GM12878 (cell line): ENCODE results near the gene CRISP2. TPM values are rescaled to one million over a fixed set of nuclear protein-coding genes. Genes with fewer than 3 reads are reported as not detected.

Experiments used
- ATAC-seq: fragments of 200-7000 bp; cut with Tn5 transposase; 3 replicates; pipeline ENCODE4 v1.9.1; 2020; ENCODE audit warnings: mild to moderate bottlenecking, moderate library complexity
- BruUV-seq: library from RNA; stranded (reverse); fragments of 400-500 nt; replicated peaks from 2 replicates; lab custom pipeline; 2021; lab: Mats Ljungman, UMichigan
- CTCF ChIA-PET: fragments of 300-600 bp; sonication (Branson Sonifier 250); formaldehyde crosslinking; extraction: SDS; loops from one replicate; lab custom pipeline; 2021; ENCODE audit warnings: inconsistent platforms; lab: Yijun Ruan, JAX
- POLR2A ChIA-PET: fragments of 350-600 bp; formaldehyde crosslinking; extraction: SDS; loops from one replicate; lab custom pipeline; 2021; ENCODE audit warnings: inconsistent platforms; lab: Charles Lee
- RAD21 ChIA-PET: fragments of 300-600 bp; sonication (Branson Sonifier 250); formaldehyde crosslinking; loops from one replicate; lab custom pipeline; 2023; ENCODE audit warnings: antibody characterized with exemption; ENCODE audit not compliant: unreplicated experiment; lab: Charles Lee
- SMC1A ChIA-PET: fragments of 300-600 bp; sonication (Branson Sonifier 250); formaldehyde crosslinking; loops from one replicate; lab custom pipeline; 2023; ENCODE audit not compliant: unreplicated experiment, uncharacterized antibody; lab: Charles Lee
- DNase-seq: peaks from one replicate; pipeline ENCODE4 v3.0.0-alpha.2; 2011; ENCODE audit warnings: low read depth, low spot score
- FAIRE-seq: peaks from 3 replicates; lab custom pipeline; 2011; peaks lifted over from hg19 to GRCh38; lab: Jason Lieb, UNC
- H2AFZ ChIP-seq: 2 replicates; pipeline ENCODE4 v1.6.0; 2011; ENCODE audit warnings: low read depth, low read length, control low read depth; ENCODE audit not compliant: control insufficient read depth
- H3K27ac ChIP-seq: 2 replicates; pipeline ENCODE4 v1.5.1; 2011; ENCODE audit warnings: control low read depth; ENCODE audit not compliant: control insufficient read depth, insufficient read depth
- H3K27me3 ChIP-seq, 2 experiments: replicated peaks in 1 of 2; 2 replicates each; pipeline versions ENCODE4 v1.6.0 to v1.6.1; 2011; ENCODE audit warnings: low read length in 1 of 2; ENCODE audit not compliant: control insufficient read depth in 2 of 2, insufficient read depth in 2 of 2
- H3K36me3 ChIP-seq, 2 experiments: 2 replicates each; pipeline ENCODE4 v1.5.1; 2011; ENCODE audit warnings: low read length in 1 of 2; ENCODE audit not compliant: control insufficient read depth in 2 of 2, insufficient read depth in 2 of 2
- H3K4me1 ChIP-seq: 2 replicates; pipeline ENCODE4 v1.6.1; 2011; ENCODE audit warnings: mild to moderate bottlenecking, low read length, moderate library complexity, mixed read lengths; ENCODE audit not compliant: control insufficient read depth, insufficient read depth
- H3K4me2 ChIP-seq: 2 replicates; pipeline ENCODE4 v1.6.0; 2011; ENCODE audit warnings: control low read depth; ENCODE audit not compliant: control insufficient read depth, insufficient read depth
- H3K4me3 ChIP-seq: fragments of 200-600 bp; sonication (generic); 2 replicates; pipeline ENCODE4 v1.5.1; 2016
- H3K79me2 ChIP-seq: 2 replicates; pipeline ENCODE4 v1.6.0; 2011; ENCODE audit warnings: low read length; ENCODE audit not compliant: control insufficient read depth, insufficient read depth
- H3K9ac ChIP-seq: 2 replicates; pipeline ENCODE4 v1.8.0; 2011; ENCODE audit warnings: low read length, control low read depth, mixed read lengths; ENCODE audit not compliant: control insufficient read depth, insufficient read depth
- H3K9me3 ChIP-seq: replicated peaks from 3 replicates; pipeline ENCODE4 v1.5.1; 2011; ENCODE audit warnings: mild to moderate bottlenecking, low read length; ENCODE audit not compliant: control insufficient read depth, insufficient read depth
- H4K20me1 ChIP-seq: 2 replicates; pipeline ENCODE4 v1.6.0; 2011; ENCODE audit not compliant: control insufficient read depth, insufficient read depth
- CBFB ChIP-seq: IDR thresholded peaks from 2 replicates; pipeline ENCODE4 v1.6.1; 2016; ENCODE audit warnings: antibody characterized with exemption, low read depth
- KLF5 ChIP-seq: fragments of 450-650 bp; IDR thresholded peaks from 2 replicates; pipeline ENCODE4 v1.6.1; 2014; ENCODE audit warnings: mild to moderate bottlenecking; ENCODE audit not compliant: partially characterized antibody
- MEF2A ChIP-seq: IDR thresholded peaks from 2 replicates; pipeline ENCODE4 v1.6.1; 2011; ENCODE audit warnings: low read depth, mild to moderate bottlenecking, low read length, moderate library complexity; ENCODE audit not compliant: insufficient read depth
- MEF2B ChIP-seq: fragments of 450-650 bp; IDR thresholded peaks from 2 replicates; pipeline ENCODE4 v1.6.1; 2018; ENCODE audit warnings: mild to moderate bottlenecking, moderate library complexity; ENCODE audit not compliant: partially characterized antibody, poor library complexity, severe bottlenecking
- NFYB ChIP-seq: IDR thresholded peaks from 2 replicates; pipeline ENCODE4 v1.6.1; 2011; ENCODE audit warnings: low read depth, mild to moderate bottlenecking, low read length, improper control_type of control experiment, moderate library complexity; ENCODE audit not compliant: insufficient read depth
- RELB ChIP-seq: fragments of 450-650 bp; IDR thresholded peaks from 2 replicates; pipeline ENCODE4 v1.6.1; 2017; ENCODE audit warnings: low read depth, mild to moderate bottlenecking, moderate library complexity
- SKIL ChIP-seq: fragments of 450-650 bp; IDR thresholded peaks from 2 replicates; pipeline ENCODE4 v1.6.1; 2017; ENCODE audit warnings: mild to moderate bottlenecking, low read depth, inconsistent platforms; ENCODE audit not compliant: poor library complexity, severe bottlenecking
- TBL1XR1 ChIP-seq: IDR thresholded peaks from 2 replicates; pipeline ENCODE4 v1.6.1; 2012; ENCODE audit warnings: low read depth, low read length, improper control_type of control experiment
- ZNF207 ChIP-seq: fragments of 450-650 bp; IDR thresholded peaks from 2 replicates; pipeline ENCODE4 v1.6.1; 2014; ENCODE audit warnings: antibody characterized with exemption, mild to moderate bottlenecking, borderline replicate concordance
- ZNF622 ChIP-seq: fragments of 450-650 bp; IDR thresholded peaks from 2 replicates; pipeline ENCODE4 v1.6.1; 2017; ENCODE audit warnings: mild to moderate bottlenecking, inconsistent platforms
- WGBS: methylation state at CpG from one replicate; pipeline ENCODE4 v1.1.6; 2016; ENCODE audit warnings: low lambda C conversion rate; ENCODE audit not compliant: insufficient replicate concordance, insufficient coverage; ENCODE audit errors: missing lambda C conversion rate; 5-methylcytosine and 5-hydroxymethylcytosine counted together
- in situ Hi-C: fragments of 300-500 bp; cut with MboI; formaldehyde crosslinking; loops from 9 replicates; pipeline ENCODE4 v1.14.3; 2018; ENCODE audit warnings: mixed read lengths
- intact Hi-C: fragments of 100-400 bp; cut with micrococcal nuclease; formaldehyde crosslinking; loops from one replicate; pipeline ENCODE4 v1.14.2; 2022; ENCODE audit not compliant: unreplicated experiment
- polyA plus RNA-seq, 11 experiments: library from polyadenylated mRNA; depleted of rRNA in 4 of 11; unstranded in 6 of 11; stranded (reverse) in 5 of 11; fragments of >200 nt; fragmentation: Nextera tagmentation in 4 of 11; fragmentation: Illumina TruSeq in 1 of 11; extraction: Ambion mirVana in 4 of 11; extraction: Trizol in 1 of 11; gene quantifications; 1 replicate in 1 of 11; 2 replicates in 10 of 11; pipeline versions ENCODE4 v1.2.1 to v1.2.3, GENCODE V29; 2011 to 2016; ENCODE audit warnings: inconsistent platforms in 2 of 11, missing spikeins in 2 of 11, low read depth in 1 of 11
- total RNA-seq, 4 experiments: library from RNA; depleted of rRNA in 3 of 4; stranded (reverse); fragments of >200 nt in 3 of 4; fragmentation: Illumina TruSeq in 1 of 4; extraction: Trizol in 1 of 4; gene quantifications; 2 replicates each; pipeline versions ENCODE4 v1.2.1 to v1.2.3, GENCODE V29; 2013 to 2021

CRISP2 gene
- total and polyA plus RNA-seq, 10 of the 15 experiments (the other 5 are each of a cell fraction or from before 2014, with no cell fraction given): not detected

- Histone ChIP-seq H3K27ac (no peak overlapping the region), H3K4me1 (no peaks in the 10 kb centered on the region), H4K20me1 (no peaks in the 10 kb centered on the region), H3K9ac (no peak overlapping the region), H3K4me3 (no peak overlapping the region), H3K4me2 (no peak overlapping the region), H3K79me2 (no peaks in the 10 kb centered on the region), H3K9me3 (no peaks in the 10 kb centered on the region), H2AFZ (no peak overlapping the region), H3K36me3 (no peaks in the 10 kb centered on the region), H3K27me3 (no peaks in the 10 kb centered on the region)
- ATAC-seq (no peak), FAIRE-seq (no peak), DNase-seq (no peak)
- ChIA-PET POLR2A (no interaction called here), RAD21 (no interaction called here), CTCF (no interaction called here), SMC1A (no interaction called here)
- TF ChIP-seq SKIL (no peak), KLF5 (no peak), CBFB (no peak), ZNF622 (no peak), ZNF207 (no peak), TBL1XR1 (no peak), MEF2B (no peak), MEF2A (no peak), RELB (no peak), NFYB (no peak)
- no TSS peak for BruUV-seq
- 0% methylated on average over 1 of the region's 1 CpG for WGBS
- intact Hi-C loops: no loop called here
- in situ Hi-C loops: no loop called here
These were observed 50.5 kb downstream of the CRISP2 start for GRCh38 chr6:49662892-49663261.
